Measurements from ENCODE around the gene ZNF764. TPM values are rescaled to one million over a fixed set of nuclear protein-coding genes. Genes with fewer than 3 reads are reported as not detected.
"Not testable (repeated sequence)": the region's sequence is repeated elsewhere in the genome, so short reads cannot be mapped to it uniquely, and the experiment has no call there.

ZNF764 gene
- polyA plus RNA-seq, 1 donor = 21.2 TPM

DNA sequence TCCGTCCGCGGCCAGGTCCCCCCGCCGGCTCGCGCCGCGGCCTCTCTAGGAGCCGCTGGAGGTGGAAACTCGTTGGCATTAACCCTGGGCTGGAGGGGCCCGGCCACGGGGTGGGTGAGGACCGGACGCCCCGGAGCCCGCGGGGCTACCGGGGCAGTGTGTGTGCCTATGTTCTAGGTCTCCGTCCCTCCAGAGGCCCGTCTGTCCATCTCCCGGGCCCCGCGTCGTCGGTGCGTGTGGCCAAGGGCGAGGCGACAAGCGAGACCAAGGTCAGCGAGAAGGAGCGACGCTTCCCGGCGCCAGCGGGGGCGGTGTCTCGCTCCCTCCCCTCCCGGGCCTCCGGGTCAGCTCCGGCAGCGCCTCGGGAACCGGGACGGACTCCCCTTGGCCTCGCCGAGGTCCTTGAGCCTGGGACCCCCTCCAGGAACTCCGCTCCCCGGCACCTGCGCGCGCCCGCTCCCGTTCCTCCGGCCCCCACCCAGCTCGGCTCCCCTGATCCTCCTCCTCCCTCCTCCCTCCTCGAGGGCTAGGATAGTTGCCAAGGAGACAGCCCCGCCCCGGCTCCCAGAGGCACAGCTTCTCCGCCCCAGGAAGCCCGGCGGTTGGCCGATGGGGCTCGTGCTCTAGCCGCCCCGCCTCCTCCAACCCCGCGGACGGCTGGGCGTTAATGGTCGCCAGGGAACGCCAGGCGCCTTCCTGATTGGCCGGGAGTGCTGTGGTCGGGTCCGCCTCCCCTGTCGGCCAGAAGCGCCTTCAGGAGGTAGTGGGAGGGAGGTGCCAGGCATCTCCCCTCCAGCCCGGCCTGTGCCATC is 31.1 kb downstream of the ZNF764 start:
- Histone ChIP-seq H3K9me3 (ENCODE audit: control insufficient read depth, low read depth, low read length) (peaks cover 14% of the 10 kb centered on the region), H3K27me3 (ENCODE audit: control insufficient read depth, insufficient read depth, low read length) (no peaks in the 10 kb centered on the region), H3K4me1 (ENCODE audit: control insufficient read depth, insufficient read depth, low read length) (peaks cover 38% of the 10 kb centered on the region), H3K36me3 (ENCODE audit: control insufficient read depth, insufficient read depth, low read length) (peaks cover 27% of the 10 kb centered on the region), H3K27ac (ENCODE audit: low read length) (peak overlapping the region; percentile 100), H3K4me3 (ENCODE audit: low read length) (peak overlapping the region; percentile 86)
- WGBS (ENCODE audit: insufficient coverage, low lambda C conversion rate) = no CpG with 5 or more reads among the region's 79 CpGs
- DNase-seq = peak; percentile 99 to 100

DNA sequence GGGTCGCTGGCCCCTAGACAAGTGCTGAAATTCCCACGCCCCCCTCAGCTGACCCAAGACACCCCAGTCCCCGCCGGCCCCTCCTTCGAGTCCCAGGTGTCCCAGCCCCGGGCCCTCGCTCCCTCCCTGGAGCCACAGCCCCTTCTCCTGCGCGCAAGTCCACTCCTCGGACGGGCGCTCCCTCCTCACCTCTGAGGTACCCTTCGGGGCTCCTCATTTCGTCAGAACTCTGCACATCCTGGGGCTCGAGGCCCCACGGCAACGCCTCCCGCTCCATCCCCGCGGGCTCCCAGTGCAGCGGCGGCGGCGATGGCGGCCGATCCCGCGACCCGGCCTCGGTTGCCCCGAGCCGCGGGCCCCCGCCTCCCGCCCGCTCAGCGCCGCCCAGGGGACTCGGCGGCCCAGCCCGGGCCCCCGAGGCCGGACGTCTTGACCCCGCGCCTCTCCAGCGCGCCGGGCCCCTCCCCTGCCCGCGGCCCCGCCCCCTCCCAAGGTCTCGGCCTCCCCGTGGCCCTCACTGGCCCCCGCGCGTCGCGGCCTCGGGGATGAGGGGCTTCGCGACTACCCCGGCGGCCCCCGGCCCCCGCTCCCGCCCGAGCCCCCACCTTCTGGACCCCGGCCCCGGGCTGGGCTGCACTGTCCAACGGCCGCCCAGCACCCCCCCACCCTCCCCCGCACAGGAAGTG is 31.9 kb downstream of the ZNF764 start, which contains the start of gene ZNF768:
Gene ZNF768, minus strand, starts transcription at position 430 of the 686 bp plus-strand sequence. Its CDS starts 153 bp downstream, at position 277.
- Histone ChIP-seq H3K27ac (ENCODE audit: low read length) (peak within 1 kb of the TSS; percentile 100), H3K36me3 (ENCODE audit: control insufficient read depth, insufficient read depth, low read length) (peaks cover 22% of the 10 kb centered on the region), H3K4me3 (ENCODE audit: low read length) (peak within 1 kb of the TSS; percentile 86), H3K4me1 (ENCODE audit: control insufficient read depth, insufficient read depth, low read length) (peaks cover 45% of the 10 kb centered on the region), H3K9me3 (ENCODE audit: control insufficient read depth, low read depth, low read length) (peaks cover 14% of the 10 kb centered on the region), H3K27me3 (ENCODE audit: control insufficient read depth, insufficient read depth, low read length) (no peaks in the 10 kb centered on the region)
- no CpG with 5 or more reads among the region's 73 CpGs for WGBS (ENCODE audit: insufficient coverage, low lambda C conversion rate)
- DNase-seq = peak in 1 of 2 donors; percentile 75

DNA sequence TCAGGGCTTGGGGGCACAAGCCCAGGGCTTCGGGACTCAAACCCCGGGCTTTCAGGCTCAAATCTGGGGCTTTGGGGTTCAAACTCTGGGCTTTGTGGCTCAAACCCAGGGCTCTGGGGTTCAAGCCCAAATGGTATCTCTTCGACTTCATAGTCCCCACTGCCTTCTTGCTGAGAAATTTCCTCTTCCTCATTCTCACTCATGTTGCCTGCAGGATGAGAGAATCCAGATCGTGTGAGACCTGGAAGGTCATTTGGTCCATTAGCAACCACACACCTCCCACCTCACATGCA is 32.4 kb downstream of the ZNF764 start:
- H3K4me3 ChIP-seq (ENCODE audit: low read length) = peak overlapping the region; percentile 79
- H3K9me3 ChIP-seq (ENCODE audit: control insufficient read depth, low read depth, low read length) = peaks cover 14% of the 10 kb centered on the region
- H3K4me1 ChIP-seq (ENCODE audit: control insufficient read depth, insufficient read depth, low read length) = peaks cover 46% of the 10 kb centered on the region
- H3K27me3 ChIP-seq (ENCODE audit: control insufficient read depth, insufficient read depth, low read length) = no peaks in the 10 kb centered on the region
- no peak for DNase-seq
- H3K27ac ChIP-seq (ENCODE audit: low read length) = peak overlapping the region; percentile 88
- H3K36me3 ChIP-seq (ENCODE audit: control insufficient read depth, insufficient read depth, low read length) = peaks cover 17% of the 10 kb centered on the region
- WGBS (ENCODE audit: insufficient coverage, low lambda C conversion rate) = no CpG with 5 or more reads among the region's 4 CpGs

DNA sequence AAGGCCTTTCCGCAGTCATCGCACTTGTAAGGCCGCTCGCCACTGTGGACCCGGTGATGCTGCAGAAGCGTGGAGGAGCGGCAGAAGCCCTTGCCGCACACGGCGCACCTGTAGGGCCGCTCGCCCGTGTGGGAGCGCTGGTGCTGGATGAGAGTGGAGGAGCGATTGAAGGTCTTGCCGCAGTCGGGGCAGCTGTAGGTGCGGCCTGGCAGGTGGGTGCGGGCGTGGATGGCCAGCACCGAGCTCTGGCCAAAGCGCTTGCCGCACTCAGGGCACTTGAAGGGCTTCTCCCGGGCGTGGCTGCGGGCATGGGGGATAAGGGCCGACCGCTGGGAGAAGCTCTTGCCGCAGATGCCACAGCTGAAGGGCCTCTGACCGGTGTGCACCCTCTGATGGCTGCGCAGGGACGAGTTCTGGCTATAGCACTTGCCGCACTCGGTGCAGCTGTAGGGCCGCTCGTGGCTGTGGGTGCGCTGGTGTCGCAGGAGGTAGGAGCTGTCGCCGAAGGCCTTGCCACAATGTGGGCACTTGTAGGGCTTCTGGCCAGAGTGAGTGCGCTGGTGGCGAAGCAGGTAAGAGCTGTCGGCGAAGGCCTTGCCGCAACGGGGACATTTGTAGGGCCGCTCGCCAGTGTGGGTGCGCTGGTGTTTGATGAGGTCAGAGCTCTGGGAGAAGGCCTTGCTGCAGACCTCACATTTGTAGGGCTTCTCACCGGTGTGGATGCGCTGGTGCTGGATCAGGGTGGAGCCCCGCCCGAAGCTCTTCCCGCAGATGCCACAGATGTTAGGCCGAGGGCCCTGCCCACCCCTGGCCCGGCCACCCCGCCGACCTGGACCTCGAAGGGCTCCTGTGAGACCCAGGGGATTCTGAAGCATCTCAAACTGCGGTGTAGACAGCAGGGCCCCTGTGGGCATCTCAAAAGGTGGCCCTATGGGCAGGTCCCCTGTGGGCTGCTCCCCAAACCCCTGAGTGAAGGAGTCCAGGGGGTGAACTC is 33.3 kb downstream of the ZNF764 start:
- Histone ChIP-seq H3K36me3 (ENCODE audit: control insufficient read depth, insufficient read depth, low read length) (peaks cover 14% of the 10 kb centered on the region), H3K27ac (ENCODE audit: low read length) (no peak overlapping the region), H3K9me3 (ENCODE audit: control insufficient read depth, low read depth, low read length) (peaks cover 14% of the 10 kb centered on the region), H3K4me1 (ENCODE audit: control insufficient read depth, insufficient read depth, low read length) (peaks cover 41% of the 10 kb centered on the region), H3K27me3 (ENCODE audit: control insufficient read depth, insufficient read depth, low read length) (no peaks in the 10 kb centered on the region), H3K4me3 (ENCODE audit: low read length) (no peak overlapping the region)
- WGBS (ENCODE audit: insufficient coverage, low lambda C conversion rate) = no CpG with 5 or more reads among the region's 60 CpGs
- peak in 1 of 2 donors; percentile 11 for DNase-seq

DNA sequence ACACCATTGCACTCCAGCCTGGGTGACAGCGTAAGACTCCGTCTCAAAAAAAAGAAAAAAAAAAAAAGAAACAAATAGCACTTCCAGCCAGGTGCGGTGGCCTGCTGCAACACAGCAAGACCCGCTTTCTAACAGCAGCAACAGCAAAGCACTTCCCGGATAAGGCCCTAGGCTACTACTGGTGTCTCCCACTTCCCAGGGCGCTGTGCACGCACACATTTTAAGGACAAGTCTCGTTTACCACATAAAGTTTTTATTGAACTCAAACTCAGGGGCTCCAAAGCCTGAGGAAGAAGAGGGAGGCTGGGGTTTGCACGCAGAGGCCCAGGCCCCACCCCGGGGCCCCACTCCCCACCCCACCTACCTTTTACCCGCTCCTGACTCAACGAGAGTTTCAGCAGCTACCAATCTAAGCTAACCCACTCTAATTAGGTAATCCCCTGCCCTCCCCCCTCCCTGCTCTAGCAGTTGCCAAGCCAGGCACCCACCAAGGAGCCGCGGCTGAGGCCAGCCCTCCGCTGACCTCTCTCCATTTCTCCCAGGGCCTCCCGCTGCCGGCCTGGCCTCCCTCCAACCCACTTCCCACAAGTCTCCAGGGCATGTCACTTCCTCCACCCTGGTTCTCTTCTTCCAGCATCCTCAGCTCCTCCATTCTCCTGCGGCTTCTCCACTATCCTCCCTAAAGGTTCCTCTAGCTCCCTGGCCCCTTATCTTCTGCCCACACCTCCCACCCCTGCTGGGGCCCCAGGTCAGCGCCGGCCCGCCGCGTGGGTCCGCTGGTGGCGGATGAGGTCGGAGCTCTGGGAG is 34.2 kb downstream of the ZNF764 start:
- WGBS (ENCODE audit: insufficient coverage, low lambda C conversion rate) = no CpG with 5 or more reads among the region's 26 CpGs
- Histone ChIP-seq H3K4me1 (ENCODE audit: control insufficient read depth, insufficient read depth, low read length) (peaks cover 42% of the 10 kb centered on the region), H3K36me3 (ENCODE audit: control insufficient read depth, insufficient read depth, low read length) (peaks cover 14% of the 10 kb centered on the region), H3K9me3 (ENCODE audit: control insufficient read depth, low read depth, low read length) (peaks cover 14% of the 10 kb centered on the region), H3K27ac (ENCODE audit: low read length) (no peak overlapping the region), H3K27me3 (ENCODE audit: control insufficient read depth, insufficient read depth, low read length) (no peaks in the 10 kb centered on the region), H3K4me3 (ENCODE audit: low read length) (no peak overlapping the region)
- no peak for DNase-seq

DNA sequence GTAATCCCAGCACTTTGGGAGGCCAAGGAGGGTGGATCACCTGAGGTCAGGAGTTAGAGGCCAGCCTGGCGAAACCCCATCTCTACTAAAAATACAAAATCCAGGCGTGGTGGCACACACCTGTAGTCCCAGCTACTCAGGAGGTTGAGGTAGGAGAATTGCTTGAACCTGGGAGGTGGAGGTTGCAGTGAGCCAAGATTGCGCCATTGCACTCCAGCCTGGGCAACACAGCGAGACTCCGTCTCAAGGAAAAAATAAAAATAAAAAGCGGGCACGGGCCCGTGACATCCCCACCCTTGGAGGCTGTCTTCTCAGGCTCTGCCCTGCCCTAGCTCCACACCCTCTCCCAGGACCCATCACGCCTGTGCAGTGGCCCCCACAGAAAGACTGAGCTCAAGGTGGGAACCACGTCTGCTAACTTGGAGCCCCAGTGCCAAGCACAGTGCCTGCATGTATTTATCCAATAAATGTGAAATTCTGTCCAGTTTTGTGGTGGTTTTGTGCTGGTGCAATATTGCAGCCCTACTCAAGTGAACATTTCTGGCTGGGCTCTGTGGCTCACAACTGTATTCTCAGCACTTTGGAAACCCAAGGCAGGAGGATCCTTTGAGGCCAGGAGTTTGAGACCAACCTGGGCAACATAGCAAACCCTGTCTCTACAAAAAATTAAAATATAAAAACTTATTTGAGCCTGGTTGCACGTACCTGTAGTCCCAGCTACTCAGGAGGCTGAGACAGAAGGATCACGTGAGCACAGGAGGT is 35.3 kb downstream of the ZNF764 start:
- Histone ChIP-seq H3K36me3 (ENCODE audit: control insufficient read depth, insufficient read depth, low read length) (peaks cover 14% of the 10 kb centered on the region), H3K4me1 (ENCODE audit: control insufficient read depth, insufficient read depth, low read length) (peaks cover 37% of the 10 kb centered on the region), H3K9me3 (ENCODE audit: control insufficient read depth, low read depth, low read length) (peaks cover 14% of the 10 kb centered on the region), H3K27ac (ENCODE audit: low read length) (peak overlapping the region; percentile 75)
- WGBS (ENCODE audit: insufficient coverage, low lambda C conversion rate) = 100% methylated on average over 1 of the region's 12 CpGs
- not testable (repeated sequence) for DNase-seq; H3K27me3 ChIP-seq (ENCODE audit: control insufficient read depth, insufficient read depth, low read length); H3K4me3 ChIP-seq (ENCODE audit: low read length)

DNA sequence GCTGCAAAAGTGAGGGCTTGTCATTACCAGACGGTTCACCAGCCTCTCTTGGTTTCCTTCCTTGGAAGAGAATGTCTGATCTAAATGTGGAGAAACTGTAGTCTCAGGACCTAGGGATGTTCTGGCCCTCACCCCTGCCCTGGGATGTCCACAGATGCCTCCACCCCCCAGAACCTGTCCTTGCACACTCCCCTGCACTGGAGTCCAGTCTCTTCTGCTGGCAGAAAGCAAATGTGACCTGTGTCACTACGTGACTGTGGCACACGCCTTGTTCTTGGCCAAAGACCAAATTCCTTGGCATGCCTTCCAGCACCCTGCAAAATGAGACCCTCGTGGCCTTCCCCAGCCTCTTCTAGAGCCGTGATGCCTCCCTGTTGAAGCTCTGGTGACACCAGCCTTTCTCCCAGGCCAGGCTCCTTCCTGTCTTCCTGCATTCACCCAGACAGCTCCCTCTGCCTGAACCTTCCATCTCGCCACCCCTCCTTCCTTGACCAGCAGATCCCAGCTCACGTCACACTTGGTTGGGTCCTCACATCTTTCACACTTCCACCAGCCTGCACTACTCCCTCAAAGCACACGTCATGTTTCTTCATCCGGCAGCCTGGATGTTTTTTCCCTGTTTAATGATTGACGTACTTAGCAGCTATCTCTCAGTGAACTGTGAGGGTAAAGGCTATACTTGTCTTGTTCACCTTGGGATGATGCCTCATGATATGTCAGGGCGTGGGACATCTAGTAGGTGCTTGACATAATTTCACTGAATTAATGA is 36.1 kb downstream of the ZNF764 start:
- Histone ChIP-seq H3K27ac (ENCODE audit: low read length) (peak overlapping the region; percentile 75), H3K4me3 (ENCODE audit: low read length) (no peak overlapping the region), H3K27me3 (ENCODE audit: control insufficient read depth, insufficient read depth, low read length) (no peaks in the 10 kb centered on the region), H3K4me1 (ENCODE audit: control insufficient read depth, insufficient read depth, low read length) (peaks cover 32% of the 10 kb centered on the region), H3K36me3 (ENCODE audit: control insufficient read depth, insufficient read depth, low read length) (peaks cover 14% of the 10 kb centered on the region), H3K9me3 (ENCODE audit: control insufficient read depth, low read depth, low read length) (peaks cover 14% of the 10 kb centered on the region)
- 14% methylated on average over 2 of the region's 11 CpGs for WGBS (ENCODE audit: insufficient coverage, low lambda C conversion rate)
- DNase-seq = peak; percentile 88 to 94

DNA sequence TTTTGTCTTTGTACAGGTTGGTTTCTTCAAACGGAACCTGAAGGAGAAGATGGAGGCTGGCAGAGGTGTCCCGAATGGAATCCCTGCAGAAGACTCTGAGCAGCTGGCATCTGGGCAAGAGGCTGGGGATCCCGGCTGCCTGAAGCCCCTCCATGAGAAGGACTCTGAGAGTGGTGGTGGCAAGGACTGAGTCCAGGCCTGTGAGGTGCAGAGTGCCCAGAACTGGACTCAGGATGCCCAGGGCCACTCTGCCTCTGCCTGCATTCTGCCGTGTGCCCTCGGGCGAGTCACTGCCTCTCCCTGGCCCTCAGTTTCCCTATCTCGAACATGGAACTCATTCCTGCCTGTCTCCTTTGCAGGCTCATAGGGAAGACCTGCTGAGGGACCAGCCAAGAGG is 36.7 kb downstream of the ZNF764 start:
- no peak for DNase-seq
- peaks cover 14% of the 10 kb centered on the region for H3K9me3 ChIP-seq (ENCODE audit: control insufficient read depth, low read depth, low read length)
- peaks cover 14% of the 10 kb centered on the region for H3K36me3 ChIP-seq (ENCODE audit: control insufficient read depth, insufficient read depth, low read length)
- H3K4me1 ChIP-seq (ENCODE audit: control insufficient read depth, insufficient read depth, low read length) = peaks cover 32% of the 10 kb centered on the region
- H3K4me3 ChIP-seq (ENCODE audit: low read length) = no peak overlapping the region
- peak overlapping the region; percentile 75 for H3K27ac ChIP-seq (ENCODE audit: low read length)
- H3K27me3 ChIP-seq (ENCODE audit: control insufficient read depth, insufficient read depth, low read length) = no peaks in the 10 kb centered on the region
- no CpG with 5 or more reads among the region's 7 CpGs for WGBS (ENCODE audit: insufficient coverage, low lambda C conversion rate)
